Measurements from ENCODE around the gene PTCSC3. TPM values are rescaled to one million over a fixed set of nuclear protein-coding genes. Genes with fewer than 3 reads are reported as not detected.
"Not testable (repeated sequence)": the region's sequence is repeated elsewhere in the genome, so short reads cannot be mapped to it uniquely, and the experiment has no call there.

The PTCSC3 gene
- total RNA-seq, 1 experiment from 2014 or later: not detected

DNA sequence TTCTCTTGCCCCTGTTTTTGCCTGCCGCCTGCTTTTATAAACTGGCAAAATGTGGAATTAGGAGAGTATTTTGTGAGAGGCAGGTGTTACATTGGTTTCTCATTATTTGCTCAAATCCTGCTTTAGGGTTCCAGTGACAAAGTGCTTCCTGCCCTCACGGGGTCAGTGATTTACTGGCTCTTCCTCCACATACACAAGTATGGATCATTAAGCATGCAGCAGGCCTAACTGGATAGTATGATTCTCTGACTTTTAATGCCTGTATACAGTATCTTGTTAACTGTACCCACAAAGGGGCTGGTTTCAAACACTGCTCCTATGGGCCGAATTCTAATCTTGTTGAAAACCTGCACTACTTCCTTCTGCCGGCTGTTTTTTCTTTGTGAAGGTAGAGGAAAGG is 63.2 kb downstream of the PTCSC3 start:
- DNase-seq: no peak
- H3K36me3 ChIP-seq (ENCODE audit: insufficient read depth, low read length): no peaks in the 10 kb centered on the region
- 0 out of 2 replicates have a peak, but pooled peaks cover 2% of the 10 kb centered on the region for H3K27me3 ChIP-seq (ENCODE audit: low read length)
- no peaks in the 10 kb centered on the region for H3K4me1 ChIP-seq (ENCODE audit: low read length)
- H3K9ac ChIP-seq (ENCODE audit: low read length): no peak overlapping the region
- H3K4me3 ChIP-seq (ENCODE audit: low read length): no peak overlapping the region
- H3K4me2 ChIP-seq (ENCODE audit: low read depth, low read length, poor library complexity, severe bottlenecking): no peak overlapping the region
- H2AFZ ChIP-seq (ENCODE audit: low read length): no peak overlapping the region
- H3K27ac ChIP-seq (ENCODE audit: low read length): no peak overlapping the region
- H3K9me2 ChIP-seq (replicated peaks; ENCODE audit: insufficient read depth, low read length): no peaks in the 10 kb centered on the region
- no peaks in the 10 kb centered on the region for H3K9me3 ChIP-seq (ENCODE audit: low read length)
- H4K20me1 ChIP-seq (ENCODE audit: insufficient read depth, low read depth, low read length): 0 out of 2 replicates have a peak, but pooled peaks cover 4% of the 10 kb centered on the region
- no peaks in the 10 kb centered on the region for H3K79me2 ChIP-seq (ENCODE audit: low read length)

DNA sequence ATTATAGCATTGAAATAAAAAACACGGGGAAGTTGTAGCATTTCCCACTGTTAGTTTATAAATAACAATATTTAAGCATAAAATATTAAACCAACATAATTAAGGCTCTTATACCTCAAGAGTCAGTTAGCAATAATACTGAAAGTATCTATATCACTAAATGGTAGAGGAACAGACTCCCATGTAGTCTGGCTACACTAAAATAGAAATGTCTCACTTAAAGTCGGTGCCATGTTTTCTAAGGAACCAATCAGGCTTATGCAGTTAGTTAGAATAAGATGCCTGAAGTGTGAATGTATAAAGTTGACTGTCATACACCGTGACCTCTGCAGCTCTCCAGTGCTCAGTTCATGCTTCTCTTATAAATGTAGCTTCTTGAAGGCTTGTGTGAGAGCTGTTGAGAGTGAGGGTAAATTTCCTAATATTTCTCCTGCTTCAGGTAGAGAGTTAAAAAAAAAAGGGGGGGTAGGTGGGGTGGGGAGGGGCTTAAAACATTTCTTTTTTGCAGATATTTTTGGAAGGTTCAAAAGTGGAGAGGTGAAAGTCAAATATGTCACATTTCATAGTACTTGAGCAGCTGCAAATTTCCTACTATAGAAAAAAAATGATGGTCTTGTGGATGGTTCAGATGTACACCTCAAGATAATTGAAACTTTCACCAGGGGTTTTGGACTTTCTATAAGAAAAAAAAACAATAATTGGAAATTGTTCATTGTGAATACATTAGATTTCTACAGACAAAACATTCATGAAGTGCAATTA is 64.5 kb downstream of the PTCSC3 start:
- Histone ChIP-seq H3K79me2 (ENCODE audit: low read length) (no peaks in the 10 kb centered on the region), H2AFZ (ENCODE audit: low read length) (no peak overlapping the region), H3K4me2 (ENCODE audit: low read depth, low read length, poor library complexity, severe bottlenecking) (no peak overlapping the region), H3K4me1 (ENCODE audit: low read length) (no peaks in the 10 kb centered on the region), H3K36me3 (ENCODE audit: insufficient read depth, low read length) (no peaks in the 10 kb centered on the region), H3K4me3 (ENCODE audit: low read length) (no peak overlapping the region), H4K20me1 (ENCODE audit: insufficient read depth, low read depth, low read length) (no peaks in the 10 kb centered on the region), H3K9me2 (replicated peaks; ENCODE audit: insufficient read depth, low read length) (no peaks in the 10 kb centered on the region), H3K27me3 (ENCODE audit: low read length) (0 out of 2 replicates have a peak, but pooled peaks cover under 1% of the 10 kb centered on the region), H3K9ac (ENCODE audit: low read length) (no peak overlapping the region), H3K9me3 (ENCODE audit: low read length) (no peaks in the 10 kb centered on the region), H3K27ac (ENCODE audit: low read length) (no peak overlapping the region)
- no peak for DNase-seq

DNA sequence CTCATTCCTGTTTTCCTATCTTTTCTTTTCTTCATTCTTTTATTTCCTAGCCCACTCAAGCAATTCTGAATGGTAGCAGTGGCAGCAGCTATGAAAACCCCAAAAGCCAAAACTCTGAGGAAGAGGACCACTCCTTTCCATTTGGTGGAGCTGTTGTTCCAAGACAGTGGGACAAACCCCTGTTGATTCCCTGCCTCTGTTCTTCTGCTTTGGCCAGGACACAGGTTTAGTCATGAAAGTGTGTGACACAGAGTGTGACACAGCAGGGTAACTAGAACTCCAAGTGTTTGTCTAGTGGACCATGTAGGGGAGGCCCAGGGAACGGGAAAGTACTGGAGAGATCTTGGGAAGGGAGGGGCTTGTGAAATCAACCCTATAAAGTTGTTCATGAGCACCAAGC is 71.1 kb downstream of the PTCSC3 start:
- no peaks in the 10 kb centered on the region for H3K27me3 ChIP-seq (ENCODE audit: low read length)
- H3K4me3 ChIP-seq (ENCODE audit: low read length): no peak overlapping the region
- H2AFZ ChIP-seq (ENCODE audit: low read length): no peak overlapping the region
- no peak overlapping the region for H3K9ac ChIP-seq (ENCODE audit: low read length)
- H3K27ac ChIP-seq (ENCODE audit: low read length): no peak overlapping the region
- H3K79me2 ChIP-seq (ENCODE audit: low read length): no peaks in the 10 kb centered on the region
- H4K20me1 ChIP-seq (ENCODE audit: insufficient read depth, low read depth, low read length): no peaks in the 10 kb centered on the region
- H3K4me2 ChIP-seq (ENCODE audit: low read depth, low read length, poor library complexity, severe bottlenecking): no peak overlapping the region
- H3K9me2 ChIP-seq (replicated peaks; ENCODE audit: insufficient read depth, low read length): no peaks in the 10 kb centered on the region
- no peaks in the 10 kb centered on the region for H3K36me3 ChIP-seq (ENCODE audit: insufficient read depth, low read length)
- H3K9me3 ChIP-seq (ENCODE audit: low read length): no peaks in the 10 kb centered on the region
- peak; percentile 72 for DNase-seq
- H3K4me1 ChIP-seq (ENCODE audit: low read length): 0 out of 2 replicates have a peak, but pooled peaks cover 4% of the 10 kb centered on the region

GRCh38 chr14:36104258-36104657 is 72.3 kb downstream of the PTCSC3 start:
- not testable (repeated sequence) for H3K4me3 ChIP-seq (ENCODE audit: low read length); H3K9me2 ChIP-seq (replicated peaks; ENCODE audit: insufficient read depth, low read length); H3K27me3 ChIP-seq (ENCODE audit: low read length); H3K27ac ChIP-seq (ENCODE audit: low read length); H3K4me2 ChIP-seq (ENCODE audit: low read depth, low read length, poor library complexity, severe bottlenecking); H3K79me2 ChIP-seq (ENCODE audit: low read length); H3K9me3 ChIP-seq (ENCODE audit: low read length); H3K9ac ChIP-seq (ENCODE audit: low read length); H4K20me1 ChIP-seq (ENCODE audit: insufficient read depth, low read depth, low read length); DNase-seq; H2AFZ ChIP-seq (ENCODE audit: low read length); H3K4me1 ChIP-seq (ENCODE audit: low read length); H3K36me3 ChIP-seq (ENCODE audit: insufficient read depth, low read length)

DNA sequence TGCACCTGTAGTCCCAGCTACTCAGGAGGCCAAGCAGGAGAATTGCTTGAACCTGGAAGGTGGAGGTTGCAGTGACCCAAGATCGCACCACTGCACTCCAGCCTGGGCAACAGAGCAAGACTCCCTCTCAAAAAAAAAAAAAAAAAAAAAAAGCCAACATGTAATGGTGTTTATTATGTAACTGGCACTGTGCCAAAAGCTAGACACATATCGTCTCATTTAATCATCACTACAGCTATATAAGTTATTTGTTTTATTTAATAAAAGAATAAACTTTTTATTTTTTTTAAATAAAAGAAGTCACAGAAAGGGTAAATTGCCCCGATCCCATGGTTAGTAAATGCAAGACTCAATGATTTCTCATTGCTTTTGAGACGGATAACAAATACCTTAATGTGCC is 76.9 kb downstream of the PTCSC3 start:
- H3K9me2 ChIP-seq (replicated peaks; ENCODE audit: insufficient read depth, low read length): no peaks in the 10 kb centered on the region
- no peaks in the 10 kb centered on the region for H3K9me3 ChIP-seq (ENCODE audit: low read length)
- H3K9ac ChIP-seq (ENCODE audit: low read length): no peak overlapping the region
- no peak overlapping the region for H3K4me3 ChIP-seq (ENCODE audit: low read length)
- H3K36me3 ChIP-seq (ENCODE audit: insufficient read depth, low read length): no peaks in the 10 kb centered on the region
- no peaks in the 10 kb centered on the region for H4K20me1 ChIP-seq (ENCODE audit: insufficient read depth, low read depth, low read length)
- H3K4me1 ChIP-seq (ENCODE audit: low read length): peaks cover 8% of the 10 kb centered on the region
- no peak overlapping the region for H2AFZ ChIP-seq (ENCODE audit: low read length)
- no peak overlapping the region for H3K27ac ChIP-seq (ENCODE audit: low read length)
- no peak for DNase-seq
- H3K79me2 ChIP-seq (ENCODE audit: low read length): no peaks in the 10 kb centered on the region
- H3K4me2 ChIP-seq (ENCODE audit: low read depth, low read length, poor library complexity, severe bottlenecking): no peak overlapping the region
- H3K27me3 ChIP-seq (ENCODE audit: low read length): no peaks in the 10 kb centered on the region

DNA sequence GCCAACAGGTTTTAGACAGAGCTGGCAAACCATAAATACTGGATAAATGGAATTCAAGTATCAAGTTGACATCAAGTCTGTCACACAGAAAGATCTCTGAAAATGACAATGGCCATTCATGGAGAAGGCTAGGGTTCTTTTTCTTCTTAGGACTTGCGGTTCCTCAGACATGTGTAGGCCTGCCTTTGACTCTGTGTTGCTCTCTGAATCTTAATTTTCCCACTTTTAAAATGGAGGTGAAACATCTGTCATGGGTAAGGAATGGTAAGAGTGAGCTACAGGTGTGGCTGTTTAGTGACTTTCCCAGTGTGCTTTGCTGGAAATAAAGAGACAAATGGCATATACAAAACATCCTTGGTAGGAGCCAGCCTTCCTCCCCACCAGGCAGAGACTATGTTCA is 79.2 kb downstream of the PTCSC3 start:
- Histone ChIP-seq H3K9me2 (replicated peaks; ENCODE audit: insufficient read depth, low read length) (no peaks in the 10 kb centered on the region), H2AFZ (ENCODE audit: low read length) (no peak overlapping the region), H4K20me1 (ENCODE audit: insufficient read depth, low read depth, low read length) (no peaks in the 10 kb centered on the region), H3K27me3 (ENCODE audit: low read length) (no peaks in the 10 kb centered on the region), H3K9me3 (ENCODE audit: low read length) (no peaks in the 10 kb centered on the region), H3K4me3 (ENCODE audit: low read length) (no peak overlapping the region), H3K79me2 (ENCODE audit: low read length) (no peaks in the 10 kb centered on the region), H3K4me2 (ENCODE audit: low read depth, low read length, poor library complexity, severe bottlenecking) (no peak overlapping the region), H3K4me1 (ENCODE audit: low read length) (peaks cover 8% of the 10 kb centered on the region), H3K9ac (ENCODE audit: low read length) (no peak overlapping the region), H3K36me3 (ENCODE audit: insufficient read depth, low read length) (no peaks in the 10 kb centered on the region), H3K27ac (ENCODE audit: low read length) (no peak overlapping the region)
- no peak for DNase-seq

DNA sequence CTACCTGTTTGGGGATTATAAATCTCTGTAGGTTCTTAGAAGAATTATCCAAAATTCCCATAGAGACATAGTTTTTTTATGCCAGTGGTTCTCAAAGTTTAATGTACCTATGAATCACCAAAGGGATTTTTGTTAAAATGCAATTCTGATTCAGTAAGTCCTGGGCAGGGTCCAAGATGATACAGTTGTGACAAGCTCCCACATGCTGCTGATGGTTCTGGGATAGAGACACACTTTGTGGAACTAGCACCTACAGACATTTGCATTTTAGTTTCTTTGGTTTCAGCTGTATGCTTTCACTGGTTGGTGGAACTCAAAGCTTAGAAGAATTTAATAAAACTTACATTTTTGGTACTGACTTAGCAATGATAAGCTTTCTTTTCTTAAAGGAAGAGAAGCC is 80.4 kb downstream of the PTCSC3 start:
- no peak overlapping the region for H2AFZ ChIP-seq (ENCODE audit: low read length)
- H3K27me3 ChIP-seq (ENCODE audit: low read length): no peaks in the 10 kb centered on the region
- H3K4me2 ChIP-seq (ENCODE audit: low read depth, low read length, poor library complexity, severe bottlenecking): no peak overlapping the region
- peaks cover 8% of the 10 kb centered on the region for H3K4me1 ChIP-seq (ENCODE audit: low read length)
- no peaks in the 10 kb centered on the region for H3K9me2 ChIP-seq (replicated peaks; ENCODE audit: insufficient read depth, low read length)
- H3K27ac ChIP-seq (ENCODE audit: low read length): no peak overlapping the region
- H4K20me1 ChIP-seq (ENCODE audit: insufficient read depth, low read depth, low read length): no peaks in the 10 kb centered on the region
- no peak for DNase-seq
- no peaks in the 10 kb centered on the region for H3K79me2 ChIP-seq (ENCODE audit: low read length)
- no peak overlapping the region for H3K4me3 ChIP-seq (ENCODE audit: low read length)
- no peaks in the 10 kb centered on the region for H3K36me3 ChIP-seq (ENCODE audit: insufficient read depth, low read length)
- H3K9ac ChIP-seq (ENCODE audit: low read length): no peak overlapping the region
- no peaks in the 10 kb centered on the region for H3K9me3 ChIP-seq (ENCODE audit: low read length)

- Histone ChIP-seq H3K4me2 (ENCODE audit: low read depth, low read length, poor library complexity, severe bottlenecking) (no peak overlapping the region), H3K27ac (ENCODE audit: low read length) (no peak overlapping the region)
- no peak for DNase-seq
Observed at GRCh38 chr14:36094963-36095362, 81.6 kb downstream of the PTCSC3 start.

More at GRCh38 chr14:36094963-36095362, 81.6 kb downstream of the PTCSC3 start:
- Histone ChIP-seq H2AFZ (ENCODE audit: low read length) (no peak overlapping the region), H3K9me2 (replicated peaks; ENCODE audit: insufficient read depth, low read length) (no peaks in the 10 kb centered on the region), H3K4me3 (ENCODE audit: low read length) (no peak overlapping the region), H4K20me1 (ENCODE audit: insufficient read depth, low read depth, low read length) (no peaks in the 10 kb centered on the region), H3K79me2 (ENCODE audit: low read length) (no peaks in the 10 kb centered on the region), H3K9me3 (ENCODE audit: low read length) (no peaks in the 10 kb centered on the region), H3K36me3 (ENCODE audit: insufficient read depth, low read length) (no peaks in the 10 kb centered on the region), H3K9ac (ENCODE audit: low read length) (no peak overlapping the region), H3K27me3 (ENCODE audit: low read length) (no peaks in the 10 kb centered on the region), H3K4me1 (ENCODE audit: low read length) (peaks cover 8% of the 10 kb centered on the region)

Measured in Karpas-422 (cell line).